Colonic mucosa (tissue), 4 donors: Measurements from ENCODE around the gene PUDP. TPM values are rescaled to one million over a fixed set of nuclear protein-coding genes. Genes with fewer than 3 reads are reported as not detected.

Experiments
- DNase-seq: peaks from one replicate; pipeline ENCODE4 v3.0.0-alpha.2; 2020
- H3K27ac ChIP-seq: fragments of 200-600 bp; one replicate; pipeline ENCODE4 v1.8.0; 2021
- H3K27me3 ChIP-seq: fragments of 200-600 bp; one replicate; pipeline ENCODE4 v1.8.0; 2021
- H3K36me3 ChIP-seq: fragments of 200-600 bp; one replicate; pipeline ENCODE4 v1.8.0; 2021
- H3K4me1 ChIP-seq: fragments of 200-600 bp; one replicate; pipeline ENCODE4 v1.8.0; 2021; ENCODE audit warnings: mild to moderate bottlenecking
- H3K4me3 ChIP-seq: fragments of 200-600 bp; one replicate; pipeline ENCODE4 v1.8.0; 2021
- H3K9ac ChIP-seq, 2 donors: one replicate each; pipeline ENCODE4 v1.7.0; 2013; ENCODE audit warnings: control low read depth in 2 of 2, low read depth in 2 of 2, low read length in 2 of 2
- H3K9me3 ChIP-seq: fragments of 200-600 bp; one replicate; pipeline ENCODE4 v1.8.0; 2021
- CTCF ChIP-seq: fragments of 200-600 bp; IDR thresholded peaks from one replicate; pipeline ENCODE4 v1.8.0; 2022; ENCODE audit warnings: antibody characterized with exemption, mild to moderate bottlenecking
- intact Hi-C: fragments of 100-400 bp; cut with DNase I; formaldehyde crosslinking; loops from one replicate; pipeline ENCODE4 v1.14.1; 2022
- total RNA-seq, 2 donors: library from RNA; stranded (reverse); fragmentation: NEBNext Ultra II Directional in 1 of 2; extraction: Animal tissue kit (Norgen Biotek cat#: 25700) in 1 of 2; gene quantifications; one replicate each; pipeline ENCODE4 v1.2.1, GENCODE V29; 2021
- donor health status: healthy.
- donor health status: DM: no; HTN: no; CAD: no.
- donor health status: DM: no; HTN: no; CAD: no.

Gene PUDP
- total RNA-seq, 2 donors from 2014 or later, result 55.1 to 62.4 TPM

GRCh38 chrX:7156879-7157278 lies 8.9 kb upstream of the PUDP start:
- no peak overlapping the region for H3K9ac ChIP-seq
- H3K9me3 ChIP-seq, result no peaks in the 10 kb centered on the region
- no peak for DNase-seq
- H3K36me3 ChIP-seq, result no peaks in the 10 kb centered on the region
- H3K4me3 ChIP-seq, result no peak overlapping the region
- no peak overlapping the region for H3K27ac ChIP-seq
- TF ChIP-seq CTCF, result no peak
- no peaks in the 10 kb centered on the region for H3K4me1 ChIP-seq
- no peaks in the 10 kb centered on the region for H3K27me3 ChIP-seq
- intact Hi-C loops, result no loop called here

GRCh38 chrX:7155163-7155562 lies 7.2 kb upstream of the PUDP start:
- no peaks in the 10 kb centered on the region for H3K27me3 ChIP-seq
- H3K4me3 ChIP-seq, result no peak overlapping the region
- H3K27ac ChIP-seq, result no peak overlapping the region

GRCh38 chrX:7154041-7154597 lies 6.2 kb upstream of the PUDP start:
- Histone ChIP-seq H3K4me3 (no peak overlapping the region), H3K4me1 (no peaks in the 10 kb centered on the region), H3K9me3 (no peaks in the 10 kb centered on the region), H3K27me3 (no peaks in the 10 kb centered on the region), H3K27ac (no peak overlapping the region), H3K36me3 (no peaks in the 10 kb centered on the region), H3K9ac (no peak overlapping the region)
- no peak for TF ChIP-seq CTCF
- intact Hi-C loops, result no loop called here
- DNase-seq, result no peak

More at GRCh38 chrX:7155163-7155562, 7.2 kb upstream of the PUDP start:
- Histone ChIP-seq H3K9ac (no peak overlapping the region), H3K9me3 (no peaks in the 10 kb centered on the region), H3K4me1 (no peaks in the 10 kb centered on the region), H3K36me3 (no peaks in the 10 kb centered on the region)
- intact Hi-C loops, result no loop called here
- DNase-seq, result no peak
- no peak for TF ChIP-seq CTCF

GRCh38 chrX:7153231-7153630 lies 5.3 kb upstream of the PUDP start:
- intact Hi-C loops, result no loop called here
- H3K27me3 ChIP-seq, result no peaks in the 10 kb centered on the region
- H3K4me3 ChIP-seq, result no peak overlapping the region
- no peak overlapping the region for H3K9ac ChIP-seq
- no peaks in the 10 kb centered on the region for H3K4me1 ChIP-seq
- no peaks in the 10 kb centered on the region for H3K36me3 ChIP-seq
- no peak for DNase-seq
- no peak overlapping the region for H3K27ac ChIP-seq
- no peaks in the 10 kb centered on the region for H3K9me3 ChIP-seq
- TF ChIP-seq CTCF, result no peak

GRCh38 chrX:7149411-7149810 lies 1.5 kb upstream of the PUDP start:
- Histone ChIP-seq H3K4me1 (peaks cover 7% of the 10 kb centered on the region), H3K27me3 (no peaks in the 10 kb centered on the region), H3K4me3 (no peak overlapping the region), H3K36me3 (no peaks in the 10 kb centered on the region), H3K9me3 (no peaks in the 10 kb centered on the region), H3K9ac (no peak overlapping the region), H3K27ac (no peak overlapping the region)
- no peak for TF ChIP-seq CTCF
- intact Hi-C loops, result no loop called here
- DNase-seq, result no peak
